ENCODE data around the gene HEXB.

The HEXB gene

DNA sequence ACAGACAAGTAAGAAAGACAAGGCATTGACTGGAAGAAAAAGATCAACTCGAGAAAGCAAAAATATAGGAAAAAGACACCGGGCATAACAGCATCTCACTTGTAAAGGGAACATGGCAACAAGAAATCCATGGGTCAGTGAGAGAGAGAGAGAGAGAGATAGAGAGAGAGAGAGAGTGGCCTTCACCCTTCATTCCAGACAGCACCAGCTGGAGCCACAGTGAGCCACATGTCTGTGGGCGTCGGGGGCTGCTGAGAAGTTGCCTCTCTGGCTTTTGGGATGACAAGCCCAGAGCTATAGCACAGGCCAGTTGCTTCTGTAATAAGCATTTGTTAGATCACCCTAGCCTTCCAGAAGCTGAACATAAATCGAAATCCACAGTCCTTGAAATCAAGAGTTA, 24.2 kb upstream of the HEXB start:
- DNase-seq (ENCODE audit: low spot score) = no peak
- TF ChIP-seq, protein P1, sequence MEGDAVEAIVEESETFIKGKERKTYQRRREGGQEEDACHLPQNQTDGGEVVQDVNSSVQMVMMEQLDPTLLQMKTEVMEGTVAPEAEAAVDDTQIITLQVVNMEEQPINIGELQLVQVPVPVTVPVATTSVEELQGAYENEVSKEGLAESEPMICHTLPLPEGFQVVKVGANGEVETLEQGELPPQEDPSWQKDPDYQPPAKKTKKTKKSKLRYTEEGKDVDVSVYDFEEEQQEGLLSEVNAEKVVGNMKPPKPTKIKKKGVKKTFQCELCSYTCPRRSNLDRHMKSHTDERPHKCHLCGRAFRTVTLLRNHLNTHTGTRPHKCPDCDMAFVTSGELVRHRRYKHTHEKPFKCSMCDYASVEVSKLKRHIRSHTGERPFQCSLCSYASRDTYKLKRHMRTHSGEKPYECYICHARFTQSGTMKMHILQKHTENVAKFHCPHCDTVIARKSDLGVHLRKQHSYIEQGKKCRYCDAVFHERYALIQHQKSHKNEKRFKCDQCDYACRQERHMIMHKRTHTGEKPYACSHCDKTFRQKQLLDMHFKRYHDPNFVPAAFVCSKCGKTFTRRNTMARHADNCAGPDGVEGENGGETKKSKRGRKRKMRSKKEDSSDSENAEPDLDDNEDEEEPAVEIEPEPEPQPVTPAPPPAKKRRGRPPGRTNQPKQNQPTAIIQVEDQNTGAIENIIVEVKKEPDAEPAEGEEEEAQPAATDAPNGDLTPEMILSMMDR (conservative IDR thresholded peaks at IDR 0.05; ENCODE audit: low read depth) = no peak
- no peak overlapping the region for H3K27ac ChIP-seq
- CTCF ChIA-PET = no interaction called here
- POLR2A ChIA-PET (ENCODE audit: low non-redundant PET) = no interaction called here

- DNase-seq (ENCODE audit: low spot score) = no peak
- H3K27ac ChIP-seq = no peak overlapping the region
- TF ChIP-seq, protein P1 (conservative IDR thresholded peaks at IDR 0.05; ENCODE audit: low read depth) = no peak
- CTCF ChIA-PET = interaction anchor here (0.6 kb wide), 1 partner anchor 98 kb away, joined by 3 read pairs; no protein-coding TSS in a partner anchor
- POLR2A ChIA-PET (ENCODE audit: low non-redundant PET) = no interaction called here
Measured at GRCh38 chr5:74664551-74664950, 20.5 kb upstream of the HEXB start.

GRCh38 chr5:74665273-74665672, 19.8 kb upstream of the HEXB start:
- DNase-seq (ENCODE audit: low spot score) = no peak
- H3K27ac ChIP-seq = no peak overlapping the region
- ChIA-PET CTCF (no interaction called here), POLR2A (ENCODE audit: low non-redundant PET) (no interaction called here)
- TF ChIP-seq, protein P1 (conservative IDR thresholded peaks at IDR 0.05; ENCODE audit: low read depth) = no peak

GRCh38 chr5:74665816-74666215, 19.2 kb upstream of the HEXB start:
- POLR2A ChIA-PET (ENCODE audit: low non-redundant PET) = no interaction called here
- CTCF ChIA-PET = interaction anchor here (0.5 kb wide), 1 partner anchor 253 kb away, joined by 3 read pairs; no protein-coding TSS in a partner anchor
- H3K27ac ChIP-seq = no peak overlapping the region
- TF ChIP-seq, protein P1 (conservative IDR thresholded peaks at IDR 0.05; ENCODE audit: low read depth) = no peak
- no peak for DNase-seq (ENCODE audit: low spot score)

DNA sequence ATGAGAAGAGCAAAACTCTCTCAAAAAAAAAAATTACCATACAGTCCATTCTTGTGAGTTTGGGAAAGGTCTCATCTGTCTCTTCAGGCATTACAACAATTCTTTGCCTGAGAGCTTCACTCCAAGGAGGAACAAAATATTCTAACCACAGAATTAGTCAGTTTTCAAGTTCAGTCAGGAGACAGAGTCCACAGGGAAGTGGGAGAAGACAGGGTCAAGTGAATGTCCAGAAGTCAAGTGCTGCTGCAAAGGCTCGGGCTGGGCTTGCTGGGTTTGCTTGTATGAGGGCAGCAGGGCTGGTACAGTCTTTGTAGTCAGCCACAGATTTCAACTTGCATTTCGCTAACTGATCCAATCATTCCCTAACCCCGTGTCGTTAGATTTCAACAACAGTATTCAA, 17.6 kb upstream of the HEXB start:
- CTCF ChIA-PET = no interaction called here
- H3K27ac ChIP-seq = no peak overlapping the region
- DNase-seq (ENCODE audit: low spot score) = no peak
- TF ChIP-seq, protein P1 (conservative IDR thresholded peaks at IDR 0.05; ENCODE audit: low read depth) = no peak
- POLR2A ChIA-PET (ENCODE audit: low non-redundant PET) = interaction anchor here (0.6 kb wide), 1 partner anchor 669 kb away, joined by 3 read pairs; the partner anchor contains the start of gene HMGCR

DNA sequence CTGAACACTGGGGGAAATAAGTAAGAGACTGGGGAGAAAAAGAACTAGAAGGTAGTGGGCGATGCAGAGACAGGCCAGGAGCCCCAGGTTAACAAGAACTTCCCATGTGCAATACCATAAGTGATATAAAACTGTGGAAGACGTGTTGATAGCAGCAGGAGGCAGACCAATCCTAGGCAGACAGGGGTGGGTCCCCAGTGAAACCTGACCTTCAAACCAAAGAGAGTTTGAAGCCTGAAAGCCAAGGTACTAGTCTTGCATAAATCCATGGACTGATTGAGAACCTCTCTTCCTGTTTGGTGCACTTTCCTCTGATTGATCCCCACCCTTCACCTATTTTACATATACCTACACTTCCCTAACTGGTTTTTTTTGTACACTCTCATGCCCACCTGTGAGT, 15.2 kb upstream of the HEXB start:
- ChIA-PET POLR2A (ENCODE audit: low non-redundant PET) (no interaction called here), CTCF (interaction anchor here (0.6 kb wide), 1 partner anchor 587 kb away, joined by 5 read pairs; no protein-coding TSS in a partner anchor)
- DNase-seq (ENCODE audit: low spot score) = no peak
- TF ChIP-seq, protein P1 (conservative IDR thresholded peaks at IDR 0.05; ENCODE audit: low read depth) = no peak
- no peak overlapping the region for H3K27ac ChIP-seq

All from RWPE1 (cell line).